Right lobe of liver (tissue), 4 donors: ENCODE data around the gene AMZ2.
"Not testable (repeated sequence)": the region's sequence is repeated elsewhere in the genome, so short reads cannot be mapped to it uniquely, and the experiment has no call there.

Experiments
- CTCF ChIP-seq, 4 donors: fragments of 200-600 bp in 3 of 4; fragments of 450-650 bp in 1 of 4; IDR thresholded peaks; one replicate each; pipeline versions ENCODE4 v1.5.1 to v1.8.0; 2016 to 2022; ENCODE audit warnings: antibody characterized with exemption in 4 of 4, mild to moderate bottlenecking in 2 of 4
- POLR2A ChIP-seq: fragments of 450-650 bp; IDR thresholded peaks from one replicate; pipeline ENCODE4 v1.6.1; 2017; ENCODE audit warnings: antibody characterized with exemption, mild to moderate bottlenecking
- donor health status: DM: no; HTN: no; CAD: no.
- donor health status: DM: no; HTN: no; CAD: no.
- donor health status: DM: no; HTN: yes; CAD: no.

GRCh38 chr17:68231131-68231530 lies 16.7 kb upstream of the AMZ2 start:
- TF ChIP-seq CTCF (IDR thresholded peaks at IDR 0.05); POLR2A: not testable (repeated sequence)
